ENCODE results near the gene ELF5. TPM values are rescaled to one million over a fixed set of nuclear protein-coding genes. Genes with fewer than 3 reads are reported as not detected.

The ELF5 gene
- total and polyA plus RNA-seq, 2 donors (not counting 1 experiment from before 2014, with no cell fraction given), result not detected

DNA sequence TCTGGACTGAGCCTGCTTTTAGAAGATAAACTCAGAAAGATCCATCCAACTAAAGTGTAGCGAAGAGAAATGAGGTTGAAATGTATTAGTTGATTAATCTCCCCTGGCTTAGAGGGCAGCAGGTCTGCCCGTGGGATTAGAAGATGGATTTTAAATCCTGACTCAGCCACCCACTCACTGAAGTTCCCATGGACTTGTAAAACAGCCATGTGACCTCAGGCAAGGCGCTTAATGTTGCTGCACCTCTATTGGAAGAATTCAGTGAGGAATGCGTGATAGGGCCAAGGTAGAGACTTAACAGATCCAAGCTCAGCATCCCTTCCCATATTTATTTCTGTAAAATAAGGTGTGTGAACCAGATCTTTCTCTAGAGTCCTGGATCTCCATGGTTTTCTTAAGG, 45.1 kb upstream of the ELF5 start:
- Histone ChIP-seq H3K4me1 (ENCODE audit: control insufficient read depth, extremely low read depth, insufficient read depth, low read length) (no peaks in the 10 kb centered on the region), H3K4me2 (ENCODE audit: extremely low read depth, insufficient read depth, low read length) (no peak overlapping the region), H3K27me3 (ENCODE audit: control insufficient read depth, insufficient read depth, low read length) (peaks cover 7% of the 10 kb centered on the region), H3K9me3 (ENCODE audit: control insufficient read depth, insufficient read depth, low read depth, low read length) (no peaks in the 10 kb centered on the region), H3K27ac (ENCODE audit: insufficient read depth, low read length) (no peak overlapping the region), H4K20me1 (ENCODE audit: control insufficient read depth, extremely low read depth, insufficient read depth, low read length) (no peaks in the 10 kb centered on the region), H3K79me2 (ENCODE audit: control insufficient read depth, insufficient read depth, low read length) (no peaks in the 10 kb centered on the region), H3K4me3 (replicated peaks in 1 of 4; ENCODE audit: control extremely low read depth in 1 of 4, insufficient read depth in 1 of 4, low read depth in 3 of 4, low read length in 4 of 4) (no peak overlapping the region), H2AFZ (ENCODE audit: low read length) (no peak overlapping the region), H3K9ac (ENCODE audit: insufficient read depth, low read length) (no peak overlapping the region), H3K36me3 (ENCODE audit: control insufficient read depth, insufficient read depth, low read length) (no peaks in the 10 kb centered on the region)
- TF ChIP-seq CTCF (conservative IDR thresholded peaks at IDR 0.05 in 1 of 2, IDR thresholded peaks at IDR 0.05 in 1 of 2; ENCODE audit: low read depth in 1 of 2, low read length in 2 of 2), result no peak
- no peak for TF ChIP-seq EZH2 (IDR thresholded peaks at IDR 0.05; ENCODE audit: low read length, missing control alignments)
- peak in 1 of 2 donors; percentile 32 for DNase-seq (ENCODE audit: low read depth in 2 of 2)

DNA sequence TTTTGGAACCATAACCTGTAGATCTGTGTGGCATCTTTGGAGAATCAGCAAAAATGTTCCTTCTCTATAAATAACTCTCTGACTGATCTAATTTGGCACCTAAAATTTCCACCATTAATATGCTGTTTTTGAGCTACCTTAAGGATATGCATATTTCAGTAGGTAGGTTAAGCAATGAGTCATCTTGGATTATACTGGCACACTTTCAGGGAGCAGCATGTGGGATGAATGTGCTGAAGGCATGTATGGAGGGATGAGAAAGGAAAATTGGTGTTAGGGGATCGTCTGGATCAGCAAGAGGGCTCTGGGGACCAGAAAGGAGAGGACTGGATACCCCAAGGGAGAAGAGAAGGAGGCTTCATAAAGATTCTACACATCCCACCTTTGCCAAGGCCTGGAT, 44.6 kb upstream of the ELF5 start:
- H2AFZ ChIP-seq (ENCODE audit: low read length), result no peak overlapping the region
- no peak overlapping the region for H3K4me3 ChIP-seq (replicated peaks in 1 of 4; ENCODE audit: control extremely low read depth in 1 of 4, insufficient read depth in 1 of 4, low read depth in 3 of 4, low read length in 4 of 4)
- H3K27ac ChIP-seq (ENCODE audit: insufficient read depth, low read length), result no peak overlapping the region
- H3K27me3 ChIP-seq (ENCODE audit: control insufficient read depth, insufficient read depth, low read length), result peaks cover 8% of the 10 kb centered on the region
- H3K36me3 ChIP-seq (ENCODE audit: control insufficient read depth, insufficient read depth, low read length), result no peaks in the 10 kb centered on the region
- no peak for TF ChIP-seq EZH2 (IDR thresholded peaks at IDR 0.05; ENCODE audit: low read length, missing control alignments)
- no peak for TF ChIP-seq CTCF (conservative IDR thresholded peaks at IDR 0.05 in 1 of 2, IDR thresholded peaks at IDR 0.05 in 1 of 2; ENCODE audit: low read depth in 1 of 2, low read length in 2 of 2)
- no peaks in the 10 kb centered on the region for H3K4me1 ChIP-seq (ENCODE audit: control insufficient read depth, extremely low read depth, insufficient read depth, low read length)
- H4K20me1 ChIP-seq (ENCODE audit: control insufficient read depth, extremely low read depth, insufficient read depth, low read length), result no peaks in the 10 kb centered on the region
- H3K4me2 ChIP-seq (ENCODE audit: extremely low read depth, insufficient read depth, low read length), result no peak overlapping the region
- no peaks in the 10 kb centered on the region for H3K79me2 ChIP-seq (ENCODE audit: control insufficient read depth, insufficient read depth, low read length)
- peak in 1 of 2 donors; percentile 52 for DNase-seq (ENCODE audit: low read depth in 2 of 2)
- no peak overlapping the region for H3K9ac ChIP-seq (ENCODE audit: insufficient read depth, low read length)
- H3K9me3 ChIP-seq (ENCODE audit: control insufficient read depth, insufficient read depth, low read depth, low read length), result no peaks in the 10 kb centered on the region

GRCh38 chr11:34552270-34552669, 38.7 kb upstream of the ELF5 start:
- Histone ChIP-seq H3K4me1 (ENCODE audit: control insufficient read depth, extremely low read depth, insufficient read depth, low read length) (no peaks in the 10 kb centered on the region), H3K9me3 (ENCODE audit: control insufficient read depth, insufficient read depth, low read depth, low read length) (no peaks in the 10 kb centered on the region), H4K20me1 (ENCODE audit: control insufficient read depth, extremely low read depth, insufficient read depth, low read length) (no peaks in the 10 kb centered on the region), H3K79me2 (ENCODE audit: control insufficient read depth, insufficient read depth, low read length) (no peaks in the 10 kb centered on the region), H3K27ac (ENCODE audit: insufficient read depth, low read length) (no peak overlapping the region), H3K4me2 (ENCODE audit: extremely low read depth, insufficient read depth, low read length) (no peak overlapping the region), H3K27me3 (ENCODE audit: control insufficient read depth, insufficient read depth, low read length) (peaks cover 22% of the 10 kb centered on the region), H3K4me3 (replicated peaks in 1 of 4; ENCODE audit: control extremely low read depth in 1 of 4, insufficient read depth in 1 of 4, low read depth in 3 of 4, low read length in 4 of 4) (no peak overlapping the region), H3K36me3 (ENCODE audit: control insufficient read depth, insufficient read depth, low read length) (no peaks in the 10 kb centered on the region), H2AFZ (ENCODE audit: low read length) (no peak overlapping the region), H3K9ac (ENCODE audit: insufficient read depth, low read length) (no peak overlapping the region)
- no peak for TF ChIP-seq EZH2 (IDR thresholded peaks at IDR 0.05; ENCODE audit: low read length, missing control alignments)
- no peak for TF ChIP-seq CTCF (conservative IDR thresholded peaks at IDR 0.05 in 1 of 2, IDR thresholded peaks at IDR 0.05 in 1 of 2; ENCODE audit: low read depth in 1 of 2, low read length in 2 of 2)
- no peak for DNase-seq (ENCODE audit: low read depth in 2 of 2)
